Nephron (organoid): ENCODE measurements around the gene CBLC.
"Not testable (repeated sequence)": the region's sequence is repeated elsewhere in the genome, so short reads cannot be mapped to it uniquely, and the experiment has no call there.

Source experiments
- H3K27ac Mint-ChIP-seq, 3 experiments: 2 replicates each; pipeline ENCODE4 v1.8.0; 2020; ENCODE audit warnings: mixed read lengths in 3 of 3, mild to moderate bottlenecking in 2 of 3, moderate library complexity in 1 of 3
- H3K27me3 Mint-ChIP-seq: 2 replicates; pipeline ENCODE4 v1.8.0; 2021; ENCODE audit warnings: low read depth, mild to moderate bottlenecking, moderate library complexity, mixed read lengths
- H3K36me3 Mint-ChIP-seq: 2 replicates; pipeline ENCODE4 v1.8.0; 2020; ENCODE audit warnings: low read depth, mixed read lengths
- H3K4me1 Mint-ChIP-seq: 2 replicates; pipeline ENCODE4 v1.8.0; 2020; ENCODE audit warnings: mixed read lengths
- H3K4me3 Mint-ChIP-seq, 3 experiments: 2 replicates each; pipeline ENCODE4 v1.8.0; 2020; ENCODE audit warnings: mild to moderate bottlenecking in 3 of 3, mixed read lengths in 3 of 3, moderate library complexity in 2 of 3
- H3K9me3 Mint-ChIP-seq: 2 replicates; pipeline ENCODE4 v1.8.0; 2020; ENCODE audit warnings: mixed read lengths
- TF ChIP-seq, protein P1 (sequence below), 3 experiments: fragments of 200-600 bp; sonication (generic); IDR thresholded peaks; one replicate each; pipeline ENCODE4 v1.5.0; 2021; ENCODE audit warnings: antibody characterized with exemption in 3 of 3; ENCODE audit not compliant: unreplicated experiment in 3 of 3

CBLC gene

DNA sequence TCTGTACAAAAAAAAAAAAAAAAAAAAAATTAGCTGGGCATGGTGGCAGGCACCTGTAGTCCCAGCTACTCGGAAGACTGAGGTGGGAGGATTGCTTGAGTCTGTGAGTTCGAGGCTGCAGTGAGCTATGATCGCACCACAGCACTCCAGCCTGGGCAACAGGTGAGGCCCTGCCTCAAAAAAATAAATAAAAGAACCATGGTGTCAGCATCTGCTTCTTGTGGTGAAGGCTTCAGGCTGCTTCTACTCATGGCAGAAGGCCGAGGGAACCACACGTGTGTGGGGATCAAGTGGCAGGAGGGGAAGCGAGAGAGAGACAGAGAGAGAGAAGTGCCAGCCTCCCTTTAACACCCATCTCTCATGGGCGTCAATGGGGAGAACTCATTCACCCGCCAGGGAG, 15.7 kb upstream of the CBLC start:
- H3K4me1 Mint-ChIP-seq, result peaks cover 14% of the 10 kb centered on the region
- no peaks in the 10 kb centered on the region for H3K9me3 Mint-ChIP-seq
- H3K4me3 Mint-ChIP-seq, result no peak overlapping the region
- no peaks in the 10 kb centered on the region for H3K27me3 Mint-ChIP-seq
- no peak overlapping the region for H3K27ac Mint-ChIP-seq
- peaks cover 10% of the 10 kb centered on the region for H3K36me3 Mint-ChIP-seq
- TF ChIP-seq, protein P1, sequence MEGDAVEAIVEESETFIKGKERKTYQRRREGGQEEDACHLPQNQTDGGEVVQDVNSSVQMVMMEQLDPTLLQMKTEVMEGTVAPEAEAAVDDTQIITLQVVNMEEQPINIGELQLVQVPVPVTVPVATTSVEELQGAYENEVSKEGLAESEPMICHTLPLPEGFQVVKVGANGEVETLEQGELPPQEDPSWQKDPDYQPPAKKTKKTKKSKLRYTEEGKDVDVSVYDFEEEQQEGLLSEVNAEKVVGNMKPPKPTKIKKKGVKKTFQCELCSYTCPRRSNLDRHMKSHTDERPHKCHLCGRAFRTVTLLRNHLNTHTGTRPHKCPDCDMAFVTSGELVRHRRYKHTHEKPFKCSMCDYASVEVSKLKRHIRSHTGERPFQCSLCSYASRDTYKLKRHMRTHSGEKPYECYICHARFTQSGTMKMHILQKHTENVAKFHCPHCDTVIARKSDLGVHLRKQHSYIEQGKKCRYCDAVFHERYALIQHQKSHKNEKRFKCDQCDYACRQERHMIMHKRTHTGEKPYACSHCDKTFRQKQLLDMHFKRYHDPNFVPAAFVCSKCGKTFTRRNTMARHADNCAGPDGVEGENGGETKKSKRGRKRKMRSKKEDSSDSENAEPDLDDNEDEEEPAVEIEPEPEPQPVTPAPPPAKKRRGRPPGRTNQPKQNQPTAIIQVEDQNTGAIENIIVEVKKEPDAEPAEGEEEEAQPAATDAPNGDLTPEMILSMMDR (IDR thresholded peaks at IDR 0.05; ENCODE audit: unreplicated experiment in 3 of 3), result no peak

DNA sequence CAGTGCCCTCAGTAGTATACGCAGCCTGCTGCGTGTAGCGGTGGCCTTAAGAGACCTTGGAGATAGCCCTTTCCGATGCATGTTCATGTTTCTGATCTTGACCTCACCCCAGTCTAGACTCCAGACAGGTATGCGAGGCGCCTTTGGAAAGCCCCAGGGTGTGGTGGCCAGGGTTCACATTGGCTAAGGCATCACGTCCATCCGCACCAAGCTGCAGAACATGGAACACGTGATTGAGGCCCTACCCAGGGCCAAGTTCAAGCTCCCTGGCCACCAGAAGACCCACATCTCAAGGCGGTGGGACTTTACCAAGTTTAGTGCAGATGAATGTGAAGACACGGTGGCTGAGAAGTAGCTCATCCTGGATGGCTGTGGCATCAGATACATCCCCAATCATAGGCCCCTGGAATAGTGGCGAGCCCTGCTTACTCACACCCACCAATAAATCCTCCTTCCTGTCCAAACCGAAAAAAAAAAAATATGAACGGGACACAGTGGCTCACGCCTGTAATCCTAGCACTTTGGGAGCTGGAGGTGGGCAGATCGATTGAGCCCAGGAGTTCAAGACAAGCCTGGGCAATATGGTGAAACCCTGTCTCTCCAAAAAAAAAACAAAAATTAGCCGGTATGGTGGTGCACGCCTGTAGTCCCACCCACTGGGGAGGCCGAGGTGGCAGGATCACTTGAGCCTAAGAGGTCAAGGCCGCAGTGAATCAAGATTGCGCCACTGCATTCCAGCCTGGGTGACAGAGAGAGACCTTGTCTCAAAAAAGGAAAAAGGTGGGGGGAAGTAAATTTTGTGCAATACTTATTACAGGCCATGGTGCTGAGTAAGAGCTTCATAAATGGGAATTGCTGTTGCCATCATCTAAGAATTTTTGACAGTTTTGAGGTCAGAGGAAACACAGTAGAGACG, 12.4 kb upstream of the CBLC start:
- peaks cover 5% of the 10 kb centered on the region for H3K9me3 Mint-ChIP-seq
- TF ChIP-seq, protein P1 (IDR thresholded peaks at IDR 0.05; ENCODE audit: unreplicated experiment in 3 of 3), result no peak
- peaks cover 5% of the 10 kb centered on the region for H3K4me1 Mint-ChIP-seq
- no peaks in the 10 kb centered on the region for H3K36me3 Mint-ChIP-seq
- no peaks in the 10 kb centered on the region for H3K27me3 Mint-ChIP-seq
- no peak overlapping the region for H3K4me3 Mint-ChIP-seq
- no peak overlapping the region for H3K27ac Mint-ChIP-seq

DNA sequence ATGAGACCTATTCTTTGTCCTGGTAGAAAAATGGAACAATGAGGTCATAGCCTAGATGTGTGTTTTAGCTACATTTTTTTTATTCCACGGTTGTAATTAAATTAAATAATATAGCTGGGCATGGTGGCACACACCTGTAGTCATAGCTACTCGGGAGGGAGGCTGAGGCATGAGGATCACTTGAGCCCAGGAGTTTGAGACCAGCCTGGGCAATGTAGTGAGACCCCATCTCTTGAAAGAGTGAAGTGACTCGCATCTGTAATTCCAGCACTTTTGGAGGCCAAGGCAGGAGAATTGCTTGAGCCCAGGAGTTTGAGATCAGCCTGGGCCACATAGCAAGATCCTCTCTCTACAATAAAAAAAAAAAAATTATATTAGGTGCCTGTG, 11.7 kb upstream of the CBLC start:
- H3K27me3 Mint-ChIP-seq, result peaks cover 6% of the 10 kb centered on the region
- H3K4me3 Mint-ChIP-seq, result no peak overlapping the region
- peaks cover 5% of the 10 kb centered on the region for H3K9me3 Mint-ChIP-seq
- no peaks in the 10 kb centered on the region for H3K36me3 Mint-ChIP-seq
- TF ChIP-seq, protein P1 (IDR thresholded peaks at IDR 0.05; ENCODE audit: unreplicated experiment in 3 of 3), result no peak
- H3K4me1 Mint-ChIP-seq, result peaks cover 11% of the 10 kb centered on the region
- no peak overlapping the region for H3K27ac Mint-ChIP-seq

DNA sequence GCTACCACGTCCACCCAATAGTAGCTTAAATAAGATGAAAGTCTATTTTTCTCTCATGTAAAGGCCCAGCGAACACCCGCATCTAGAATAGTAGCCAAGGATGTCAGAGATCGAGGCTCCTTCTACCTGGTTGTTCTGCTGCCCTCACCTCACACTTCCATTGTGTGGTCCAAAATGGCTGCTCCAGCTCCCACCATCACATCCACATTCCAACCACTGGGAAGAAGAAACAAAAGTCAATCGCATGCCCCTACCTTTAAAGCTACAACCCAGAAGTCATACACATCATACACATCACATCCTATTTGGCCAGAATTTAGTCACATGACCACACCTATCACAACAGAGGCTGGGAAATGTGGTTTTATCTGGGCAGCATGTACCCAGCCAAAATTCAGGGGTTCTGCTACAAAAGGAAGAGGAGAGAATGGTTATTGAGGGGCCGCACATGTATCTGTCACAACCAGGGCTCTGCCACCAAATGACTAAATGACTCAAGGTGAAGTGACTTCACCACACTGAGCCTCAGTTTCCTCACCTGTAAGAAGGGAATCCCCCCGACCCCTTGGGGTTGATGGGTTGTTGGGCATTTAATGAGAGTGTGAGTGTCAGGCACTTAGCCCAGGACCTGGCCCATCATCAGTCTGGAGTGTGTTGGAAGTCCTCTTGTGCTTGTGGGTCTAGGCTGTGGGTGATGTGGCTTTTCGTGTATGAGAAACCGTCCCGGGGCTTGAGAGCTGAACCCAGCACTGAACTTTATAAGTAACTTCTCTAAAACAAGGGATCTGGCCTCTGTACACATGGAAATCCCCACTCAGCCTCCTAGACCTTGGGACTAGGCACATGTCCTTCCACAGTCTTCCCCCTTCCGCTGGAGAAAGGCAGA, 10.2 kb upstream of the CBLC start:
- Mint-ChIP-seq H3K36me3 (no peaks in the 10 kb centered on the region), H3K4me1 (peaks cover 12% of the 10 kb centered on the region), H3K27me3 (peaks cover 6% of the 10 kb centered on the region), H3K4me3 (no peak overlapping the region), H3K9me3 (peaks cover 5% of the 10 kb centered on the region), H3K27ac (no peak overlapping the region)
- TF ChIP-seq, protein P1 (IDR thresholded peaks at IDR 0.05; ENCODE audit: unreplicated experiment in 3 of 3), result no peak

DNA sequence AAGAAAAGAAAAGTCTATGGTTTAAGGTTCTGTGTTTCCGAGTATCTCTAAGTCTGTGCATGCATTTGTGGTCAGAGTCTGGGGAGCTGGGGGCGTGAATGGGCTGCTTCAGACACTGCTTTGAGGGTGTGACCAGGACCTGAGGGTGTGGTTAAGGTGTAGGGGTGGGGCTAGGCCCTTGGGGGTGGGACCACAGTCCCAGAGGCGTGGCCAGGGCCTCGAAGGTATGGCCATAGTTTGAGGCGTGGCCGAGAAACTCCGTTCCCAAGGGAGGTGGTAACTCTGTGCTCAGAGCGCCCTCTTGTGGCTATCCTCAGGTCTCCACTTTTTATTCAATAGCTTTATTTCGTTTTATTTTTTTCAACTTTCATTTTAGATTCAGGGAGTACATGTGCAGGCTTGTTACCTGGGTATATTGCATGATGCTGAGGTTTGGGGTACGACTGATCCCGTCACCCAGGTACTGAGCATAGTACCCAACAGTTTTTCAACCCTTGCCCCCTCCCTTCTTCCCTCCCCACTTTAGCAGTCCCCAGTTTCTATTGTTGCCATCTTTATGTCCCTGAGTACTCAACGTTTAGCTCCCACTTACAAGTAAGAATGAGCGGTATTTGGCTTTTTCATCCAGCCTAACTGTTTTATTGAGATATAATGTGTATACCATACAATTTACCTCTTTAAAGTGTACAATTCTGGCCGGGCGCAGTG, 7.0 kb upstream of the CBLC start:
- Mint-ChIP-seq H3K4me1 (peaks cover 21% of the 10 kb centered on the region), H3K9me3 (peaks cover 5% of the 10 kb centered on the region), H3K27me3 (peaks cover 6% of the 10 kb centered on the region), H3K27ac (peak overlapping the region; percentile 53 to 78 (median 56)), H3K4me3 (no peak overlapping the region), H3K36me3 (no peaks in the 10 kb centered on the region)
- TF ChIP-seq, protein P1 (IDR thresholded peaks at IDR 0.05; ENCODE audit: unreplicated experiment in 3 of 3), result peak; percentile 74 to 89 (median 77)

DNA sequence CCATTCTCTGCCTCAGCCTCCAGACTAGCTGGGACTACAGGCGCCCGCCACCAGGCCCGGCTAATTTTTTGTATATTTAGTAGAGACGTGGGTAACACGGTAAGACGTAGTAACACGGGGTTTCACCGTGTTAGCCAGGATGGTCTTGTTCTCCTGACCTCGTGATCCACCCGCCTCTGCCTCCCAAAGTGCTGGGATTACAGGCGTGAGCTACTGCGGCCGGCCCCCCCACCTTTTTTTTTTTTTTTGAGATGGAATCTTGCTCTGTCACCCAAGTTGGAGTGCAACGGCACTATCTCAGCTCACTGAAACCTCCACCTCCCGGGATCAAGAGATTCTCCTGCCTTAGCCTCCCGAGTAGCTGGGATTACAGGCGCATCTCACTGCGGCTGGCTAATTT, 5.5 kb upstream of the CBLC start:
- not testable (repeated sequence) for H3K4me3 Mint-ChIP-seq, H3K36me3 Mint-ChIP-seq, H3K27ac Mint-ChIP-seq, H3K9me3 Mint-ChIP-seq
- peaks cover 21% of the 10 kb centered on the region for H3K4me1 Mint-ChIP-seq
- peaks cover 11% of the 10 kb centered on the region for H3K27me3 Mint-ChIP-seq
